Hindlimb muscle (tissue), 1 donor: Measurements from ENCODE around the gene LSAMP. TPM values are rescaled to one million over a fixed set of nuclear protein-coding genes. Genes with fewer than 3 reads are reported as not detected.
A peak's percentile ranks its signal among the peaks of the same experiment; 100 is the strongest.

ENCODE experiments used
- DNase-seq: peaks from one replicate; pipeline ENCODE4 v3.0.0-alpha.2; 2013
- polyA plus RNA-seq: library from polyadenylated mRNA; unstranded; fragments of 120-200 nt; gene quantifications from one replicate; pipeline ENCODE4 v1.2.1, GENCODE V29; 2013; ENCODE audit not compliant: insufficient read length

LSAMP gene
- polyA plus RNA-seq, 1 donor = 8.6 TPM

DNA sequence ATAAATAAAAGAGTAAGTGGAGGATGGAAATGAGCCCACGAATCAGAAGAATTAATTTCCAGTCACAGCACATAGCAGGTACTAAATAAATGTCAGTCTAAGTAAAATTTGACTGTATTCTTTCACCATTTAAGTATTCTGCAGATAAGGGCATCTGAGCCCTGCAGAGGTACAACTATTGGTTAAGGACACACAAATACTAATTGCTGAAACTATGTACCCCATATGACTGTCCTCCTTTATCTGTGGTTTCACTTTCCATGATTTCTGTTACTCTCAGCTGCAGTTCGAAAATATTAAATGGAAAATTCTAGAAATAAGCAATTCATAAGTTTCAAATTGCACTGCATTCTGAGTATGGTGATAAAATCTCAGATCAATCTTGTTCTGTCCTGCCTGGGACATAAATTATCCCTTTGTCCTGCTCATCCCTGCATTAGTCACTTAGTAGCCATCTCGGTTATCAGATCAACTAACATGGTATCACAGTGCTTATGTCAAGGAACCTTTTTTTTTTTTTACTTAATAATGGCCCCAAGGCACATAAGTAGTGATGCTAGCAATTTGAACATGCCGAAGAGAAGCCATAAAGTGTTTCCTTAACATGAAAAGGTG lies 95.1 kb downstream of the LSAMP start:
- no peak for DNase-seq

DNA sequence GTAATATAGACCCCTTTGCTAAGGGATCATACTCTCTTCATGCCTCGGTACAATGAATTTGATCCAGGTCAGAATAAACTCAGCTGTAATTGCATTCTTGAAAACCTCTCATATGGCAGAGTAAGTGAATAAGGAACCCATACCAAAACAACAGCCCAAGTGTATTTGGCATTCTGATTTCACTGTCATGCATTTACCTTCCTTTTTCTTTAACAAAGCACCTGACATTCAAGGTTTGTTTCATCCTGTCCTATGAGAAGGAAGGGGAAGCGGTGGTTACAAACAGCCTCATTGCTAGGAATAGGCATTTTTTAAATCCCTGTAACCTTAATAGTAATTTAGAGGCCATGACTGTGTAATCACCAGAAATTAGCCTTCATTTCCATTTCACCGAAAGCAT lies 97.1 kb downstream of the LSAMP start:
- DNase-seq = no peak

GRCh38 chr3:116342499-116342898 lies 102.8 kb downstream of the LSAMP start:
- no peak for DNase-seq

DNA sequence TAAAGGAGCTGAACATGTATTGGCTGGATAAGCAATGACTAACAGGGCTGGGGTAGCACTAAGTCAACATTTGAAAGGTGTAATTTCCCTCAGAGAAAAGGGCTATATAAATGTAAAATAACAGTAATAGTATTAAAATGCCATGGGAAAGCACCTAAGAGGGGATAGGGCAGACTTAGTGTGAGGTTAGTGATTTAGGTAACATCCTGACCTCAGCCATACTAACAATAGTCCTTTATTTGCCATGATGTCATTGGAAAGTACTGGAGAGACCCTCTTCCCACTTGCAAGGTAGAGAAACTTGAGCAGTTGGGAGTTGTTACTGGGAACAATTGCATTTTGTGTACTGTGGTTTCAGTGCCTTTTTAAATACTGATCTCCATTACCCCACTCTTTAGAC lies 103.4 kb downstream of the LSAMP start:
- DNase-seq = no peak

- no peak for DNase-seq
Measured at GRCh38 chr3:116341381-116341780, 103.9 kb downstream of the LSAMP start.

DNA sequence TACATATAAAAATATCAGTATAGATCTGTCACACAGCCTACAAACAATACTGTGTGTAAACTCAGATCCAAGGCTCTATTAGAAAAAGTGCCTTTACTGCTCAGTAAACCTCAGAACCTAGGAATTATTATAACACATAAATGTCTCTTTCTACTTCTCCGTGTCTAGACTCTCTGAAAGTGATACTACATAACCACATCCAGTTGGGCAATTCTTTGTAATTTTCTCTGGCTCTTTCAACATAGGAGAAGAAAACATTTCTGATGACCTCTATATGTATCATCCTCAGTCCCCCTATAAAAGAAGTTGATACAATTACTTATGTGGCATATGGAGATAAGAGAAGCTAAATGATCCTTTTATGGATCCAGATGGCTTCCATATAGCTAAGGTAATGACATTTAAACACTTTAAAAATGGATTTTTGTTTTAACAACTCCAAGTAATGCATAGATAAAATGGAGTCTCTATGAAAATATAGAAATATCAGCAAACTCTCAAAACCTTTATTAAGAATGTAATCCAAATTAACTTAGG lies 104.5 kb downstream of the LSAMP start:
- DNase-seq = no peak

- peak; percentile 22 for DNase-seq
Measured at GRCh38 chr3:116339441-116340028, 105.8 kb downstream of the LSAMP start.

- no peak for DNase-seq
Measured at GRCh38 chr3:116338713-116339112, 106.6 kb downstream of the LSAMP start.

- DNase-seq = no peak
Measured at GRCh38 chr3:116337229-116337628, 108.1 kb downstream of the LSAMP start.

DNA sequence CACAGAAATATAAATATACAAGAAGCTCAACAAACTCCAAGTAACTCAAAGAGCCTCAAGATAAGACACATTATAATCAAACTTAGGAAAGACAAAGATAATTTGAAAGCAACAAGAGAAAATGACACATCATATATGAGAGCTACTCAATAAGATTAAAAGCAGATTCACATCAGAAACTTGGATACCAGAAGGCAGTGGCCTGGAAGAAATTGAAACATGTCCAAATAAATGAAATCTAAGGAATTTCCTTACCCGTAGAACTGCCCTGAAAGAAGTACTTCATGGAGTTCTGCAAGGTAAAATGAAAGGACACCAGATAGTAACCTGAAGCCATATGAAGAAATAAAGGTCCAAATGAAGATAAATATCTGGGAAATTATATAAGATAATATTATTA lies 113.9 kb downstream of the LSAMP start:
- DNase-seq = no peak

GRCh38 chr3:116322750-116323375 lies 122.4 kb downstream of the LSAMP start:
- DNase-seq = no peak

DNA sequence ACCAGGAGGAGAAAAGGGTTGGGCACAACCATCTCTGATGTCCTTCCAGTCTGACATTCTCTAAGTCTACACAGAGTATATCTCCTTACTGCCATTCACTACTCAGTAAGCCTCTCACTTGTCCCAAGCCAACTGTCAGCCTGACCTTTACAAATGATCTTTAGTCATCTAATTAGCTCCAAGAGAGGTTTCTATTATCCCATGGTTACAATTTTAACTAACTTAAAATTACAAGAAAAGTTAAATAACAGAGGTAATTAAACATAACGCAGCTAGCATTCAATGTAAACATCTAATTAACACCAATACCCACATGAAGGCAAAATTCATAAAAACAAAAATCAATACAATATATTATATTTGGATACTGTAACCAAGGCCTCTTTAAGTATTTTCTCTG lies 126.9 kb downstream of the LSAMP start:
- DNase-seq = no peak

GRCh38 chr3:116316771-116317170 lies 128.5 kb downstream of the LSAMP start:
- no peak for DNase-seq

GRCh38 chr3:116314476-116314875 lies 130.8 kb downstream of the LSAMP start:
- DNase-seq = no peak

- no peak for DNase-seq
Measured at GRCh38 chr3:116306720-116307119, 138.6 kb downstream of the LSAMP start.

GRCh38 chr3:116306149-116306548 lies 139.1 kb downstream of the LSAMP start:
- DNase-seq = no peak

DNA sequence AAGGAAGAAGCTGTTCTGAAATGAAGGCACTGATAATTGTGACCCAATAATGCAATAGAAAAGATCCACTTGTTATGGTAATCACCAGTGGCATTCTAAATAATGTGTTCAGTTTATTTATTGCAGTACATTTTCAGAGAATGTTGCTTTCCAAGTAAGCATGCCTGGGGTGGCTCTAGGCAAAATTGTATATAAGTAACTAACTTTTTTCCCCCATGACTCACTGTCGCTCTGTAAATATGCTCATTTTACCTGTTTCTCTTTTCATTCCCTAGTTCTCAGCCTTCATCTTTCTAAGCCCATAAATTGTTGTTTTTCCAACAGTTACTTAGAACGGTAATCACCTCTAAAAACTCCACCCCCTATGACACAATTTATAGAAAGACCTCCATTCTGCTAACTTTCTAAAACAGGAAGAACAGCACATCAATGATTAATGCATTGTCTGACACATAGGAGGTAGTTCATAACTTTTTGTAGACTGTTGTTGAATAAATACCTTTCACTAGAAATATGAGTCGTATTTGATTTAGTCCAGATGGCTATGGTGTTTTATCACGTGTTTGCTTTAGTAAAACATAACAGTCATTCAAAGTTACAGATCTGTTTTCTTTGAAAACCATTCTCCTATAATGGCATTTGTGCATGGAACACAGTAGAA lies 143.1 kb downstream of the LSAMP start:
- no peak for DNase-seq

DNA sequence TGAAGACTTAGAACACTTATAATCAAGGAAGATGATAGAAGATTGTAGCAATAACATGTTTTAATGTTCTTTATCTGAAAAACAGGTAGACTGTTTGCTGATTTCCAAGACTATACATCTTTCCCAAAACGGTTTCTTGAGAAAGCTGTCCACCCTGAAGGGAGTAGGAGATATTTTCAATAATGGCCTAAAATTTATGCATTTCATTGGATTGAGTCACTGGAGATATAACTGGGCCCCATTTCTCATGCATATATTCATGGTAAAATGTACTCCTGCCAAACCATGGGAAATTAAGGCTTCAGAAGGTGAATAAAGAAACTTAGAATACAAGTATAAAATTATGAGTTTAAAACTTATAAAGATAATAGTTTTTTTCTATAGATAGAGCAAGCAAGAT lies 143.9 kb downstream of the LSAMP start:
- DNase-seq = no peak

DNA sequence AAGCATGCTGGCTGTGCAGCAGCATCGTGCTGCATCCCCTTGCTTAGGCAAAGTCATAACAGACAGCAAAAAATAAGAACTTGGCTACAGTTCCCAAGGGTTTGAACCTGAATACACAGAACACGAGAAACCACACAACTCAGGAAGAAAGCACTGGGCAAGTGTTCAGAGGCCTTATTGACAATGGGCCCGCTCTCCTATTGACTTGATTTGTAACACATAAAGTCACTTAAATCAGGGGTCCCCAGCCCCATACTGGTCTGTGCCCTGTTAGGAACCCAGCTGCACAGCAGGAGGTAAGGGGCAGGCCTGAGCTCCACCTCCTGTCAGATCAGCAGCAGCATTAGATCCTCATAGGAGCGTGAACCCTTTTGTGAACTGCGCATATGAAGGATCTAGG lies 145.1 kb downstream of the LSAMP start:
- no peak for DNase-seq

DNA sequence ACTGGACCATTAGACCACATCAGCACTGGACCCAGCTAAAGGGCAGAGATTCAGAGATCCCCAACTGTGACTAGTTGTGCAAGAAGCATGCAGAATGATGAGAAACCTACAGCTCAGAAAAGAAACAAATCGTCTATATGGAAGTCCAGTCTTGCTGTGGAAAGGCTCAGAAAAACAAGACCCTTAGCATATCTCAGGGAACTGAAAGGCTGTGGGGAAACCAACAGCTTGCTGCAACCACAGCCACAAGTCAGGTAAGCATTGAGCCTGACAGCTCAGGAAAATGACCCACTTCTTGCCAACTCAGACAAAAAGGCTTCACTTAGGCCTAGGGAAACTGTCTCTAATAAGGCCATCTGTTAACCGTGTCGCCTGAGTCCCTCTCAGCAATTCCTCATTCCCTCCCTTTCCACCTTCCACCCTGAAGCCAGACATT lies 145.6 kb downstream of the LSAMP start:
- no peak for DNase-seq

GRCh38 chr3:116298151-116298550 lies 147.1 kb downstream of the LSAMP start:
- no peak for DNase-seq

DNA sequence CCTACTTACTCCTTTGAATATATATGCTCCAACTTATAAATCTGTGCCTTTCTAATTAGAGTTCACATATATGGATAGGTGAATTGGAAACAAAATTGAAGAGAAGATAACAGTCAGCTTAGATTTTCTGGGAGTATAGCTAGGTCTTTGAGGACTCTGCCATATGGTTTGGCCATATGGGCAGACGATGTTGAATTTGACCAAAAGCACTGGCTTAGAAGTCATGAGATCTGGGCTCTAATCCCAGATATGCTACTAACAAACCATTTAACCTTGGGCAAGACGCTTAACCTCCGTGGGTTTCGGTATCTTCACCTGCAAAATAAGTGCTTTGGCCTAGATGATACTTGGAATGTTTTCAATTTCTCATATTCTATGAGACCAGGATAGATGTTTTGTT lies 154.1 kb downstream of the LSAMP start:
- DNase-seq = no peak

GRCh38 chr3:116288485-116288884 lies 156.8 kb downstream of the LSAMP start:
- DNase-seq = peak; percentile 37
